Tibial artery (tissue), 4 donors: ENCODE results near the gene SPEM2.

Experiments used
- DNase-seq, 2 donors: peaks; one replicate each; pipeline ENCODE4 v3.0.0-alpha.2; 2019
- H3K27ac ChIP-seq, 2 donors: fragments of 200-600 bp; sonication (generic) in 1 of 2; 1 replicate in 1 of 2; 2 replicates in 1 of 2; pipeline ENCODE4 v1.5.1; 2018 to 2019; ENCODE audit warnings: mild to moderate bottlenecking in 1 of 2
- H3K27me3 ChIP-seq, 2 donors: fragments of 200-600 bp; sonication (generic) in 1 of 2; one replicate each; pipeline versions ENCODE4 v1.5.1 to v1.6.0; 2016 to 2019
- H3K36me3 ChIP-seq, 3 donors: fragments of 200-600 bp; sonication (generic) in 2 of 3; one replicate each; pipeline ENCODE4 v1.5.1; 2016 to 2019; ENCODE audit warnings: mild to moderate bottlenecking in 2 of 3
- H3K4me1 ChIP-seq, 4 donors: fragments of 200-600 bp; sonication (generic) in 2 of 4; 1 replicate in 3 of 4; 2 replicates in 1 of 4; pipeline ENCODE4 v1.5.1; 2016 to 2019
- H3K4me3 ChIP-seq, 2 donors: fragments of 200-600 bp; sonication (generic) in 1 of 2; 1 replicate in 1 of 2; 2 replicates in 1 of 2; pipeline ENCODE4 v1.5.1; 2018 to 2019; ENCODE audit warnings: mild to moderate bottlenecking in 2 of 2
- H3K9me3 ChIP-seq, 3 donors: fragments of 200-600 bp; sonication (generic) in 1 of 3; one replicate each; pipeline ENCODE4 v1.5.1; 2016 to 2019
- CTCF ChIP-seq, 2 experiments: fragments of 200-600 bp in 1 of 2; fragments of 450-650 bp in 1 of 2; IDR thresholded peaks; one replicate each; pipeline ENCODE4 v1.5.1; 2017 to 2019; ENCODE audit warnings: antibody characterized with exemption in 2 of 2, mild to moderate bottlenecking in 1 of 2, moderate library complexity in 1 of 2
- intact Hi-C: fragments of 100-400 bp; cut with DNase I; formaldehyde crosslinking; loops from one replicate; pipeline ENCODE4 v1.15.0; 2023; ENCODE audit warnings: low total_unique reads

Gene SPEM2

GRCh38 chr17:7426896-7427489, 1.6 kb downstream of the SPEM2 start:
- no peak overlapping the region for H3K4me3 ChIP-seq
- intact Hi-C loops, result no loop called here
- no peaks in the 10 kb centered on the region for H3K27me3 ChIP-seq
- no peaks in the 10 kb centered on the region for H3K36me3 ChIP-seq
- H3K27ac ChIP-seq, result no peak overlapping the region
- TF ChIP-seq CTCF (IDR thresholded peaks at IDR 0.05), result no peak
- no peaks in the 10 kb centered on the region for H3K4me1 ChIP-seq
- no peak for DNase-seq
- no peaks in the 10 kb centered on the region for H3K9me3 ChIP-seq

- H3K27me3 ChIP-seq, result no peaks in the 10 kb centered on the region
- no peak for DNase-seq
- H3K4me1 ChIP-seq, result no peaks in the 10 kb centered on the region
- no peak for TF ChIP-seq CTCF (IDR thresholded peaks at IDR 0.05)
- no peak overlapping the region for H3K27ac ChIP-seq
- intact Hi-C loops, result no loop called here
- H3K4me3 ChIP-seq, result no peak overlapping the region
- H3K36me3 ChIP-seq, result no peaks in the 10 kb centered on the region
- no peaks in the 10 kb centered on the region for H3K9me3 ChIP-seq
These were observed 2.1 kb downstream of the SPEM2 start for GRCh38 chr17:7427549-7427948.

- H3K4me3 ChIP-seq, result no peak within 1 kb of the TSS
- no peaks in the 10 kb centered on the region for H3K9me3 ChIP-seq
- TF ChIP-seq CTCF (IDR thresholded peaks at IDR 0.05), result no peak
- no peaks in the 10 kb centered on the region for H3K36me3 ChIP-seq
- intact Hi-C loops, result no loop called here
- no peaks in the 10 kb centered on the region for H3K4me1 ChIP-seq
- no peak within 1 kb of the TSS for H3K27ac ChIP-seq
- no peaks in the 10 kb centered on the region for H3K27me3 ChIP-seq
- DNase-seq, result no peak
These were observed 3.1 kb downstream of the SPEM2 start, which contains the start of gene SPEM3 for GRCh38 chr17:7428557-7428956. Gene SPEM3, plus strand, starts transcription at chr17:7428857. Its CDS starts 46 bp downstream, at chr17:7428903.

- H3K36me3 ChIP-seq, result no peaks in the 10 kb centered on the region
- DNase-seq, result no peak
- intact Hi-C loops, result no loop called here
These were observed 4.3 kb downstream of the SPEM2 start for GRCh38 chr17:7429722-7430121.

GRCh38 chr17:7431231-7431630, 5.8 kb downstream of the SPEM2 start:
- Histone ChIP-seq H3K36me3 (no peaks in the 10 kb centered on the region), H3K27me3 (no peaks in the 10 kb centered on the region), H3K27ac (no peak overlapping the region), H3K9me3 (no peaks in the 10 kb centered on the region), H3K4me1 (peaks cover 0 to 13% (median 11%) of the 10 kb centered on the region in 4 donors), H3K4me3 (no peak overlapping the region)
- DNase-seq, result no peak
- intact Hi-C loops, result no loop called here
- TF ChIP-seq CTCF (IDR thresholded peaks at IDR 0.05), result no peak

More at GRCh38 chr17:7429722-7430121, 4.3 kb downstream of the SPEM2 start:
- no peak for TF ChIP-seq CTCF (IDR thresholded peaks at IDR 0.05)
- H3K4me3 ChIP-seq, result no peak overlapping the region
- no peak overlapping the region for H3K27ac ChIP-seq
- H3K9me3 ChIP-seq, result no peaks in the 10 kb centered on the region
- H3K27me3 ChIP-seq, result no peaks in the 10 kb centered on the region
- peaks cover 0 to 1% (median under 1%) of the 10 kb centered on the region in 4 donors for H3K4me1 ChIP-seq

- Histone ChIP-seq H3K4me1 (peaks cover 0 to 22% (median 21%) of the 10 kb centered on the region in 4 donors), H3K27me3 (peaks cover 0 to 1% of the 10 kb centered on the region in 2 donors), H3K9me3 (no peaks in the 10 kb centered on the region), H3K36me3 (no peaks in the 10 kb centered on the region), H3K4me3 (no peak overlapping the region), H3K27ac (no peak overlapping the region)
- TF ChIP-seq CTCF (IDR thresholded peaks at IDR 0.05), result no peak
- intact Hi-C loops, result no loop called here
- no peak for DNase-seq
These were observed 6.9 kb downstream of the SPEM2 start for GRCh38 chr17:7432296-7432695.
